ENCODE results near the gene NKX2-2.

The NKX2-2 gene

GRCh38 chr20:21521596-21522480 is 8.0 kb upstream of the NKX2-2 start:
- DNase-seq = peak; percentile 80

DNA sequence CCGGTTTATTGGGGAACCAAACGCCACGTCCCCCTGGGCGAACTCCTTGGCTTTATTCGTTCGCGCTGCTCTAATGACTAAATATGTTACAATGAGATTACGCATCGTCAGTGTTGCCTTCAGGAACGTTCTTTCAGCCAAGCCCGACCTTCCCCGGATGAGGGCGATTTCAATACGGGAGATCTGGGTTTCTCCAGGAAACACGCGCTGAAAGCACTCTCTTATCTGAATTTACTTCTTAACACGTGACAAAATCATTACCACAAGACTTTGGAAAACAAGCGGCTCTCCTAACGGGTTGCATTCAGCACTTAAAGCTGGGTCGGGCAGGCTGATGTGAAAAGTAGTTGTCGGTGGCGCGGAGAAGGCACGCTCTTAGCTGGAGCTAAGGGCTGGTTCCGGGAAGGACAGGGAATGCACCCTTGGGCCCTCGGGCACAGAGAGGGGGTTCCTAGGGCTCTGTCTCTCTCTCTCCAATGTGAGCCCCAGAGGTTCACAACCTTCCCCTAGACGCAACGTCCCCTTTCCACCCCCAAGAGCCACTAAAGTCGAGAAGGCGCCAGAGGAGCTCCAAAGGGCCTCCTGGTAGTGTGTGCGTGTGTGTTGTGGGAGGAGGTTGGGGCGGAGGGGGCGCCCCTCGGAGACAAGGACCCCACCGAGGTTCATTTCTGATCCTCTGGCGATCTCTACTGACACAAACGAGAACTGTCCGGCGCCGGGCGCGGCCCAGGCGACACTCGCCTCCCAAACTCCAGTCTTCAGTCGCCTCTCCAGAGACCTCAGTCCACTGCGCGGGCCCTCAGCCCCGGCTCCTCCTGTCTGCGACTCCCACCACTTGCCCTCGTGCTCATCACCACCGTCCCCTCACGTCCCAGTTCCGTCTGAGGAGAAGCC is 7.1 kb upstream of the NKX2-2 start:
- peak; percentile 67 for DNase-seq

DNA sequence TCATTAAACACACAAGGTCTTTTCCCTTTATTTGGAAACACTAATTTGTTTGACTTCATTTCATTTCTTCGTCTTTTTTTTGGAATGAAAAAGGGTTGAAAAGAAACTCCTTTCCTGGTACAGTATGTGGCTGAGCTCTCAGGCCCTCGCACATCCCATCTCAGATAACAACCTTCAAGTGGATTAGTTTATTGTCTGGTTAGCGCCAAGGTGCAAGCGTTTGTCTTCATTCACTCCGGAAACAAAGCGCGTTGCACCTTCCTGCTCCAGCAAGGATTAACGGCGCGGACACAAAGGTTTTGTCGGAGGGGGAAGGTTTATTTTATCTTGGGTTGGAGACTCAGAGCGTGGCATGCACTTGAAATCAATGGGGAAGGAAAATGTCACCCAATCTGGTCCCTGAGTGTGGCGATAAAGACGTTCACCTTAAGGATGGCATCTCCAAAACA is 5.3 kb upstream of the NKX2-2 start:
- no peak for DNase-seq

- DNase-seq = no peak
Observed at GRCh38 chr20:21518292-21518991, 4.6 kb upstream of the NKX2-2 start.

- DNase-seq = no peak
Observed at GRCh38 chr20:21517566-21518277, 3.9 kb upstream of the NKX2-2 start.

DNA sequence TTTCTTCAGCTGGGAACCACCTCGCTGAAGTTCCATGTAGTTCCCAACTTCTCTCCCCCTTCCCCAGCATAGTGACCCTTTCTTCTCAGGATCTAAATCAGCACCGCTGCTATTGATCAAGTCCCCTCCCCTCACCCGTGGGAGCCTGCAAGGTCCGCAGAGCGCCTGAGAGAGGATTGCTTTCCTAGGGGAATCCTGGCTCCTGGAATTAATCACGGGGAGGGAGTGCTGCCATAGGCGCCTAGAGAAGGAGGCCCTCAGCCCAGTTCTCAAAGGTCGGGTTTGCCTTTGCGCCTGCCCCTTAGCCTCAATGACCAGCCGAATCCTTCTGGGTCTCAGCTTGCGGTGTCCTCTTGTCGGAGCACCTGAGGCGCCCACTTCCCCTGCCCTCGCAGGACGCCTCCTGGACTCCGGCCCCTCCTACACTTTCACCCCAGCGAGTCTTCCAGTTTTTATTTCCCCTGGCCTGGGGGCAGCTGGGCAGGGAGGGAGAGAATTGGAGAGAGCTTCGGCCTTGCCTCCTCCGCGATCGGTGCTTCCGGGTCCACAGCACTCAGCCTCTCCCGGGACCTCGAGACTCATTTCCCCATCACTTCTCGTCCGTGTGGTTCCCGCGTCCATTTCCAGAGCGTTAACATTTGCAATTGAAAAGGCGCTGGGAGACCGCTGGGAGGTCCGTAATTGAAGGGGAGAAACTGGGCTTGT is 3.1 kb upstream of the NKX2-2 start:
- DNase-seq = no peak

- DNase-seq = no peak
Observed at GRCh38 chr20:21516180-21516567, 2.3 kb upstream of the NKX2-2 start.

DNA sequence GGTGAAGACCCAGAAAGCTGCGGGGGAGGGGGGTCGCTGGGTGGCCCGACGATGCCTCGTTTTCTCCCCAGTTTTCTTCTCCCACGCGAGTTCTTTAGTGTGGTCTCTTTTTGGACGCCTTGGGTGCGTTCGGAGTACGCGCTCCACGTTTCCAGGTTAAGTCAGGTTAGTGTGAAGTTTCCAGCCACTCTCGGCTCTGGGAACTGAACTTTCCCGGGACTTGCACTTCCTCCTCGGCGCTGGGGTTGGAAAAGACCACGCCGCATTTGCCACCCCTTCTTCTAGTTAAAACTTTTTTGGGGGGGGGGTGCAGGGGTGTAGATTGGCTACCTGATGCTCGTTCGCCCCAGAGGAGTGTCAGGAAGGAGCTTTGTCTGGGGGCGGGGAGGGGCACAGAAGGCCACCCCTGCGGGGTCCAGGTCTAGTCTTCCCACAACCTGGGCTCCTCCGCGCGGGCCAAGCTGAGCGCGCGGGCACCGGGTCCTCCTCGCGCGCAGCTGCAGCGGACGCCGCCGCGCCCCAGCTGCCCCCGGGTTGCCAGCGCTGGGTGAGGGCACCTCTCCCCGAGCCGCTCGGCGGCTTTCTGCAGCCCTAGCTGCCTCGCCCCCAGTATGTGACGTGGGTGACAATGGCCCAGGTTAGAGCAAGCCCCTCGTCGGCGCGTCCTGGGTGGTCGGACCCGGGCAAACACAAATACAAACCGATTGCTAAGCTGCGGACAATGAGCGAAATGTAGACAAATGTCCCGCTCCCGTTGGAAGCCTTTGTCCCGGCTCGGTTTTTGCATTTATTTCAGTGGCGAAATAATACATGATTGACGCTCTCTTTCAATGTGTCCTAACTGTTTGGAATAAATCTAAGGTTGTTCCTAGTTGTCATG is 1.7 kb upstream of the NKX2-2 start:
- no peak for DNase-seq

GRCh38 chr20:21514553-21515251 is 838 bp upstream of the NKX2-2 start:
- DNase-seq = no peak

DNA sequence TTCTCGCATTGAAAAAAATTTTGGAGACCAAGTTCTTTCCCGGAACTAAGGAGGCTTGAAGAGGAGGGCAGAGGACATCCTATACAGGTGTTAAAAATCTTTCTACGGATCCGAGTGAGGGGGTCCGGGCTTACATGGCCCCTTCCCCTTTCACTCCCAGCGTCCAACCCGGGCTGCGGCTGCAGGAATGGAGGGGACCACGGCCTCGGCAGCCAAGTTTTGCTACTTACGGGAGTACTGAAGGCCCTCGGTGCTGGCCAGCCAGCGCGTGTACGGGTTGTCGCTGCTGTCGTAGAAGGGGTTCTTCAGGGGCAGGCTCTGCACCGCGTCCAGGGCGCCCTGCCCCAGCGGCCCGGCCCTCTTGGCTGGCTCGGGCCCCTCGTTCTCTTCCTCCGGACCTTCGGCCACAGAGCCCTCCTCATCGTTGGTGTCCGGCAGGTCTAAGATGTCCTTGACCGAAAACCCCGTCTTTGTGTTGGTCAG is 642 bp downstream of the NKX2-2 start:
- DNase-seq = no peak

- no peak for DNase-seq
Observed at GRCh38 chr20:21512634-21513180, 1.2 kb downstream of the NKX2-2 start.

- DNase-seq = no peak
Observed at GRCh38 chr20:21511850-21512633, 1.8 kb downstream of the NKX2-2 start.

DNA sequence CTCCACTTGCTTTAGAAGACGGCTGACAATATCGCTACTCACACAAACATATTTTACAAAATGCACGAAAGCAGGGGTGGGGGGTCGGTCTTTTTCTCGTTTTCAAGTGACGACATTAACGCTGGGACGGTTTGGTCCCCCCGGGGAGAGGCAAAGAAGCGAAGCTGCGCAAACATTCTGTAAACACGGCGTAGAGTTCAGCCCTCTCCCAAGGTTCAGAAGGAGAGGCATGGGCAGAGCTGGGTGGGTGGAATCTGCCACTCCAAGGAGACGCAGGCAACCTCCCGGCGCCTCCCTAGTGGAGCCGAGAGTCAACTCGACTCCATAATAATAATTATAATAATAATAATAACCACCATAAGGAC is 2.4 kb downstream of the NKX2-2 start:
- no peak for DNase-seq

DNA sequence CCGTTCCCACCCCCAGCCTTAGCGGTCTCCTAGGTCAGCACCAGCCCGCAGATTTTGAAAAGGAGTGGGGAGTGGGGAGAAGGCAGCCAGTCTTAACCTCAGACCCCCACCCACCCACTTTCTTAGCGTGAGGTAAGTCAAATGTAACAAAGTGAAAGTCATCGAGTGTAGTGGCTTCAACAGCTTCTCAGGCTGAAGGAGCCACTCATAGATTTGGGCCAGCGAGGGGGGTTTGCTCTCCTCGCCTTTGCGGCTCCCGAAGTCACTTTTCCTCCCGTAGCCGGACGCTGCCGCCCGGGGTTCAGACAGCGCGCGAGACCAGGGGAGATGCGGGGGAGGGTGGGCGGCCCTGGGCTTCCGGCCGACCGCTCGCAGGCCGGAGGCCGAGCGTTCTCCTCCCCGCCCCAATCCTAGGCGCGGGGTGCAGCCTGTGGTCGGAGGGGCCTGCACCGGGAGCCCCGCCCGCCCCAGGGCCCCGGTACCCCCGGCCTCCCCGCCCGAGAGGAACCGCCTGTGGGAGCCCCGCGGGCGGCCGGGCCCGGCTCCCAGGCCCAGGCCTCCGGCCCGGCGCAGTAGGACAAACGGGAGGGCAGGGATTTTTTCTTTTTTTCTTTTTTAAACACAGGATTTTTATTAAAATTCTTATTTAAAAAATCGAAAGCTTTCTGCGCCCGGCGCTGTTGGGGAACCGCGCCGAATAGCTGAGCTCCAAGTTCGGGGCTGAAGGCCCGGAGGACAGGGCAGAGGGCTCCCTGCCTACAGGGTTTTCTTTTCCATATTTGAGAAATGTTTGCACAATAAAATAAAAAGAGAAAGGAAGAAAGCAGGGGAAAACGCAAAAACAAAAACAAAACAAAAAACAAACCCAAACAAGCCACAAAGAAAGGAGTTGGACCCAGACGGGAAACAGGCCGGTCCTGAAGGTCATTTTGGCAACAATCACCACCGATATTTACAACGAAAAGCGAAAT is 3.2 kb downstream of the NKX2-2 start:
- DNase-seq = no peak

GRCh38 chr20:21509597-21510371 is 4.1 kb downstream of the NKX2-2 start:
- DNase-seq = no peak

DNA sequence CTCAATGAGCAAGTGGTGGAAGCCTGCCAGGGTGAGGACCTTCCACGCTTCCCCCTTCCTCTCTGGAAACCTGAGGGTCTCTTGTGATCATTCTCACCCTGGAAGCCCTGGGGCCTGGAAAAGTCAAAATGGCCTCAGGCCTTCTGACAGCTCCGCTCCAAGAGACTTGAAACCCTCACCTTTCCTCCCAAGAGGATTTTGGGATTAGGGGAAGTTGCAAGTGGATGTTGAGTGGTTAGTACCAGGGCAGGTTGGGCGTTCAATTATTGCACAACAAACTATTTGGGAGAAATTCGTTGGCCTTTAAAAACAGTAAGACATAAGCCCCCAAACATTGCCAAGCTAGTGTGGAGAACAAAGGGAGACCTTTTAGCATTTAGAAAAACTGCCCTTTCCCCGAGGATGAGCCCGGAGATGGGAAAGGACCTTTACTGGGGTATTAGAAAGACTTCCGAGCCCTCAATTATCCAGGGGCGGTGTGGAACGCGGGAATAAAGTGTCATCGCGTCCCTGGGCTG is 4.7 kb downstream of the NKX2-2 start:
- no peak for DNase-seq

Measured in NCI-H146 (cell line).